ENCODE results near the gene AXIN1.
"Not testable (repeated sequence)": the region's sequence is repeated elsewhere in the genome, so short reads cannot be mapped to it uniquely, and the experiment has no call there.

AXIN1 gene

DNA sequence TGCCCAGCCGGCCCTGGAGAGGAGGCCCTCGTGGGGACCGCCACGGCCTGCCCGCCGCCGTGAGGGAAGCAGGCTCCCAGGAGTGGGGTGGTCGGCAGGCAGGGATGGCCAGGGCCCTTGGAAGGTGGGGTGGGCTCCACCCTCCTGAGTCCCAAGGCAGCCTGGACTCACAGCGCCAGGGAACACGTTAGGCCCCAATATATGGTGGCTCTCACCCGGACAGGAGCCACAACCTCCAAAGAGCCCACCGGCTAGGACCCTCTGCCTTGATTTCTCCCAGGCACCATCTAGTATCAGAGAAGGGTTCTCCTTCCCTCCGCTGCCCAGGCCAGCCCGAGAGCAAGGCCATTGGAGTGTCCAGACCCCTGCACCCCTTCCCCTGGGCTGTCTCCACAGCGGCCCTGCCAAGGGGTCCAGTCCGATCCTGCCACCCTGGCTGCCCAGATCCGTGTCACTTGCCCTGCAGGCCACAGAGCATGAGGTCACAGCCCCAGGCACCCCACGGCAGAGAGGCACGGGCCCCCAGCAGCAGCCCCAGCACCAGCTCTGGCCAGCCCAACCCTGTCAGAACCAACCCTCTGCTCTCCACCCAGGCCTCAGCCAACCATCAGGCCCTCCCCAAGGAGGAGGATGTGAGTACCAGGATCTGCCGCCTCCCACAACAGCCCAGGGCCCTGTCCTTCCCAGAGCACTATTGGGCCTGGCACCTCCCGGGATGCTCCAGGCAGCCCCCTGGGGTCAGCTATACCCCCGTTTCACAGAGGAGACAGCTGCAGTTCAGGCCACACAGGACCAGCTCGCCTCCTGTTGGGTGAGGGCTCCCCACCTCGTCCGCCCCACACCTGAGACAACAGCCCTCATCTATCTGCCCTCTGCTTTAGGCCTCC lies 1.1 kb upstream of the AXIN1 start:
- no peak for DNase-seq (ENCODE audit: low read depth, low spot score)

DNA sequence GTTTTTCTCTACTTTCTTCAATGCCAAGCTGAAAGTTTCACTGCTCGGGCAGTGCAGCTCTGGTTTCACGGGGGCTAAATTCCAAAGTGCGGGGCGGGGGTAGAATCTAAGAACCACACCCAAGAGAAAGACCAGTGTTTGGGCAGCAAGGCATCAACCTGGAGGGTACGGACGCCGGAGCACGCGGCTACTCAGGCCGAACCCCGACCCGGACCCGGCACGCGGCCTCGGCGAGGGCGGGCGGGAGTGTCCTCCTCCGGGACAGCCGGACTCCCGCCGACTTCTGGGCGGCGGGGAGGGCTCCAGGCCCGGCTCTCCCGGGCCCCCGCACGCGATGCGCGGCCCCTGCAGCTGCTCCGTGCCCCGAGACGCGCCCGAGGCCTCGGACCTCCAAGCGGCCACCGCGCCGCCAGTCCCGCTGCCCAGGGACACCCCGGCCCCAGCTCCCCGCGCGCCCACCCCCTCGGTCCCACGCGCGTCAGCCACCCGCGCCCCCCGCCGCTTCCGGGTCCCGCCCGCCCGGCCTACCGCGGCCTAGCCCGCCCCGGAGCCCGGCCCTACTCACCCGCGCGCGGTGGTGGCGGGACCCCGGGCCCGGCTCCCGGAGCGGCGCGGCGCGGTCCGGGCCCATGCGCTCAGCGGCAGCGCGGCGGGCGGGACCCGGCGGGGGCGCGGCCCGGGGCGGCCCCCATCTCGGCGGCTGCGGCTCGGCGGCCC lies 561 bp downstream of the AXIN1 start:
- DNase-seq (ENCODE audit: low read depth, low spot score) = no peak

DNA sequence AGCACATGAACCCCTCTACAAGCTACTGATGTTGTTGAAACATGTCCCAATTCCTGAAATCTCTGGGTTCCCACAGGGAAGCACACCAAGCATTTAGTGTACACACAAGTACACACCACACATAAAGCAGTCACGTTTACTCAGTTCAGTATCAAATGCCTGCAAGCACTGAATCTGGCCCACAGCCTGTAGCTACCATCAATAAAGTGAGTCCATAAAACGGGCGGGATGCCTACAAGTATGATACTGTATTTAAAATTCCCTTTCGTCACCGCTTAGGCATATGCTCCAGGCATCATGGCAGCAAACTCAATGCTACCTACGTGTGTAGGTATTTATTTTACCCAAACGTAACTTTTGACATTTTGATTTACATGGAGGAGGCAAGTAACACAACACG lies 2.3 kb downstream of the AXIN1 start:
- no peak for DNase-seq (ENCODE audit: low read depth, low spot score)

DNA sequence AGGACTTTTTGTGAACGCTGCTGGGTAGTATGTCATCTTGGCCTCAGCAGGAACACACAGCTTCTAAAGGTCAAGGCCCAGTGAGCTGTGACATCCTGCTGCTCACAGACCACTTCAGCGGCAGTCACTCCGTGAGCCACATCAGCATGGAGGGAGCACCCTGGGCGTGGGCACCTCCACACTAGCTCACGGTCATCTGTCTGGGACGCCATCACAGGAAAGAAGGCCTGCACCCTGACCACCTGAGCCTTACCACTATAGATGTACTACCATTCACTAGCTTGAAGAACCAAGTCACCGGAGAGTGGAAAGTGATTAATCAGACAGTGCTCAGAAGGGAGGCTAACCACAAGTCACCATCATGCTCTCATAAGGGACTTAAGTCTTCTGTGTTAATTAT lies 3.3 kb downstream of the AXIN1 start:
- no peak for DNase-seq (ENCODE audit: low read depth, low spot score)

DNA sequence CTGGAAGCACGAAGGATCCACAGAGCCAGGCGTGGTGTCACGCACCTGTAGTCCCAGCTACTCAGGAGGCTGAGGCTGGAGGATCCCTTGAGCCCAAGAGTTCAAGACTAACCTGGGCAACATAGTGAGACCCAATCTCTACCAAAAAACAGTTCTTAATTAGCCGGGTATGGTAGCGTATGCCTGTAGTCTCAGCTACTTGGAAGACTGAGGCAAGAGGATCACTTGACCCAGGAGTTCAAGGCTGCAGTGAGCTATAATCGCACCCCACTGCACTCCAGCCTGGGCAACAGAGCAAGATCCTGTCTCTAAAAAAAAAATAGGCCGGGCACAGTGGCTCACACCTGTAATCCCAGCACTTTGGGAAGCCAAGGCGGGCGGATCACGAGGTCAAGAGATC lies 4.0 kb downstream of the AXIN1 start:
- DNase-seq (ENCODE audit: low read depth, low spot score) = not testable (repeated sequence)

DNA sequence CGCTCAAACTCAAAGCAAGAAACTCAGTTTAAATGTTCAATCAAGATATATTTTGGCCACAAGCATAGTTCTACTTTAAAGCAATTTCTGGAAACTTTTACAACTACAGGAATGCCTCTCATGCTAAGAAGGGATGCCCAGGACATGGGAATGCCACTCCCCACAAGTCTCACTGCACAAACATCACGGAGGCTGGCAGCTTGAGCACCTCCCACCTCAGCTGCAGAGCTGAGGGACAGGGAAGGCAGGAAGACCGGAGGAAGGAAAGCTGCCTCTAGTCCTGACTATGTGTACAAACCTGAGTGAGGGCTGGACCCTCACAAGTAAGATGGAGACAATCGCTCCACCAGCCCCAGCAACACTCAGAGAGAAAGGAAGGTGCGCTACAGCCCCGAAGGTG lies 5.3 kb downstream of the AXIN1 start:
- DNase-seq (ENCODE audit: low read depth, low spot score) = no peak

DNA sequence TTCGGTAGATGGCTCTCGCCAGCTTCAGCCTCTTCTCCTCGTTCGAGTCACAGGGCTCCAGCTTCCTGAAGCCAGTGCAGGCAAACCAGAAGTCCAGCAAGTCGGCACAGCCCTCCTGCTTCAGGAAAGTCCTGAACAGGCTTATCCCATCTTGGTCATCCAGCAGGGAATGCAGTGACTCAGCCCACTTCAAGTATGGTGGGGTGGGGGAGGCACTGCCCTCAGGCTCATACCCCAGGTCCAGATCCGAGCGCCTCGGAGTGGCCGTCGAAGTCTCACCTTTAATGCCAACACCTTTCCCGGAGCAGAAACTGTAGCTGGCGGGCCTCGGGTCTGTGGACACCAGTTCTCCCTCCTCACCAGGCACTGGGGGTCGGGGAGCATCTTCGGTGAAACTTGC lies 5.9 kb downstream of the AXIN1 start:
- DNase-seq (ENCODE audit: low read depth, low spot score) = no peak

DNA sequence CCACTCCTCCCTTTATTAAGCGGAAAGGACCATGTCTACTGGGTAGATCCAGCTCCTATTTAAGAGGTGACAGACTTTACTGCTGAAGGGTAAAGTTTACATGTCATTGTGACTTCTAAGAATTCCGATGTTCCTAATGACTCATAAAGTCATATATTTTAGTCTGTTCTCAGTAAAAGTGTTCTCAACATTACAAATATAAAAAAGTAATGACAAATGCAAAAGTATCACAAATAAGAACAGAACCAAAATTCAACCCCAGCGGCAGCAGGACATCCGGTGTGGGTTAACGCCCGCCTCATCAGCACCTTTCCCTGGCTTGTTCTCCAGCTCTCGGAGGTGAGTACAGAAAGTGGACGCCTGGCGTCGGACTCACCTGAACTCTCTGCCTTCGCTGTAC lies 6.8 kb downstream of the AXIN1 start:
- no peak for DNase-seq (ENCODE audit: low read depth, low spot score)

DNA sequence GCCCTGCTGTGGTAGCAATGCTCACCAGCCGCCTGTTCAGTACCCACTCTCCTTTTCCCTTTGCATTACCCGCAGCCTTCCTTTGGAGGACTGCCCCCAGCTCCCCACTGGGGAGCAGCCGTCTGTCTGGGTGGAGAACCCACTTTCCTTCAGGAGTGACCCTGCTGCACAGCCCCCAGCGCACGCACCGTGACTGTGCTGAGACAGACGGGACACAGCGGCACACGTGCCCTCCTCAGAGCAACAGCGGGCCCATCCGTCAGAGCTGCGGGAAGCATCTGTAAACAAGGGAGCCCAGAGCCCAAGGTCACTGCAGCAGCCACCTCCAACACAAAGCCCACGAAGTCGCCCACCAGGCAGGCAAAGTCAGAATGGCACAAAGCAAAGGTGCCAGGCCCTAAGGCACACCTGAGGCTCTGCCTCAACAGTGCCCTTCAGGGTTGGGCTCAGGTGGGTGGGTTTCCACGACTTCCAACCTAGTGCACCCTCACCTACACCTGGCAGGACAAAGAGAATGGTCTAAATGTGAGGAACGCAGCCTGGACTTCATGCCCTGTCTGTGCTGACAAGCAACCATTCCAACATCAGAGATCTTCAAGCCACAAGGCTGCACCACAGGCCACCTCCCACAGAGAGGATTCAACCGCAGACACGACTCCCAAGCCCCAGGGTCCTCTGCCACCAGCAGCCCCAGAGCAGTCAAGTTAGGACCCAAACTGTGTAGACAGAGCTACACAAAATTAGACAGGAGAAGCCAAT lies 9.9 kb downstream of the AXIN1 start:
- DNase-seq (ENCODE audit: low read depth, low spot score) = no peak

DNA sequence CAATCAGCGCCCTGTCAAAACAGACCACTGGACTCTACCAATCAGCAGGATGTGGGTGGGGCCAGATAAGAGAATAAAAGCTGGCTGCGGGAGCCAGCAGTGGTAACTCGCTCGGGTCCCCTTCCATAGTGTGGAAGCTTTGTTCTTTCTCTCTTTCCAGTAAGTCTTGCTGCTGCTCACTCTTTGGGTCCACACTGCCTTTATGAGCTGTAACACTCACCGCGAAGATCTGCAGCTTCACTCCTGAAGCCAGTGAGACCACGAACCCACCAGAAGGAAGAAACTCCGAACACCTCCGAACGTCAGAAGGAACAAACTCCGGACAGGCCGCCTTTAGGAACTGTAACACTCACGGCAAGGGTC lies 10.6 kb downstream of the AXIN1 start:
- DNase-seq (ENCODE audit: low read depth, low spot score) = not testable (repeated sequence)

DNA sequence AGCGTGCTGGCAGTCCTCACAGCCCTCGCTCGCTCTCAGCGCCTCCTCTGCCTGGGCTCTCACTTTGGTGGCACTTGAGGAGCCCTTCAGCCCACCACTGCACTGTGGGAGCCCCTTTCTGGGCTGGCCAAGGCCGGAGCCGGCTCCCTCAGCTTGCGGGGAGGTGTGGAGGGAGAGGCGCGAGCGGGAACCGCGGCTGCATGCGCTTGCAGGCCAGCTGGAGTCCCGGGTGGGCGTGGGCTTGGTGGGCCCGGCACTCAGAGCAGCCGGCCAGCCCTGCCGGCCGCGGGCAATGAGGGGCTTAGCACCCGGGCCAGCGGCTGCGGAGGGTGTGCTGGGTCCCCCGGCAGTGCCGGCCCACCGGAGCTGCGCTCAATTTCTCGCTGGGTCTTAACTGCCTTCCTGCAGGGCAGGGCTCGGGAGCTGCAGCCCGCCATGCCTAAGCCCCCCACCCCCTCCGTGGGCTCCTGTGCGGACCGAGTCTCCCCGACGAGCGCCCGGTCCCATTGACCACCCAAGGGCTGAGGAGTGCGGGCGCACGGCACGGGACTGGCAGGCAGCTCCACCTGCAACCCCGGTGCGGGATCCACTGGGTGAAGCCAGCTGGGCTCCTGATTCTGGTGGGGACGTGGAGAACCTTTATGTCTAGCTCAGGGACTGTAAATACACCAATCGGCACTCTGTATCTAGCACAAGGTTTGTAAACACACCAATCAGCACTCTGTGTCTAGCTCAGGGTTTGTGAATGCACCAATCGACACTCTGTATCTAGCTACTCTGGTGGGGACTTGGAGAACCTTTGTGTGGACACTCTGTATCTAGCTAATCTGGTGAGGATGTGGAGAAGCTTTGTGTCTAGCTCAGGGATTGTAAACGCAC lies 11.2 kb downstream of the AXIN1 start:
- DNase-seq (ENCODE audit: low read depth, low spot score) = not testable (repeated sequence)

DNA sequence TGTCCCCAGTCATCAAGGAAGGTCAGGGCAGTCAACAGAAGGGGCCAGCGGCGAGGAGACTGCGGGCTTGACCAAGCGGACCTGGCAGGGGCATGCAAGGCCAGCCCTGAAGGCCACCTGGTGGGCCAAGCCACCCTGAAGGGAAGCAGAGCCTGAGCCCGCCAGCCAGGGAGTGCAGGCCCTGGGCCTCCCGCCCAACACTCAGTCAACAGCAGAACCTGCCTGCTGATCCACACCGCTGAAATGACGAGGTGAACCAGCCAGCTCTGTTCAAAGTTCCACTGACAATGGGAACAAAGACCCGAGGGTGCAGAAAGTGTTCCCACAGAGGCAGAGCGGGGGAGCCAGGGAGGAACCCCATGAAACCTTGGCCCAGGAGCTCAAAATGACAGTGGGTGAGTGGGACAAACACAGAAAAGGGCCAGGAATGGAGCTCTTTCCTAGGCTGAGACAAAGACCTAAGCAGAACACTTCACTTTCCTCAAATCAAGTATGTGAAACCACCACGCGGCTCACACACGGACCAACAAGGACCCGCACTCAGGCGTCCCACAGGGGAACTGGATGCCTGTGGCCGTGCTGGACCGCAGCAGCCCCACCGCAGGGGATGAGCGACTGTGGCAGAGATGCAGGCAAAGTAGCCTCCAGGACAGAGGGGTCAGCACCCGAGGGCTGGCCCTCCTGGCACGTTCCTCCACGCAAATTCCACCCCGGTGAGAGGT lies 12.0 kb downstream of the AXIN1 start:
- DNase-seq (ENCODE audit: low read depth, low spot score) = no peak

DNA sequence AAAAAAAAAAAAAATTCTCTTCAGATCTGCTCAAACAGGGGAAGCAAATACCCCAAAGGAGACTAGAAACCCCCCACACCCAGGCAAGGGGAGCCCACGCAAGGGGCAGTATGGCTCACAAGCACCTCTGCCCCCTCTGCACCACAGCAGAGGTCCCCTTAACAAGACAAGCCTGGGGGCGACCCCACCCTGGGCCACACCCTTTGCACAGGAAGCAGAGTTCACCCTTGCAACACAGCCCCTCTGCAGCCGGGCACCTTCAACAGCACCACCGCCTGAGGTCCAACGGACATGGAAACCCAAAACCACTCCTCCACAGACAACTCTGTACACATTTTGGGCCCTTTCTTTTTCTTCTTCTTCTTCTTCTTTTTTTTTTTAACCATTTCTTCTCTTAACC lies 12.8 kb downstream of the AXIN1 start:
- no peak for DNase-seq (ENCODE audit: low read depth, low spot score)

DNA sequence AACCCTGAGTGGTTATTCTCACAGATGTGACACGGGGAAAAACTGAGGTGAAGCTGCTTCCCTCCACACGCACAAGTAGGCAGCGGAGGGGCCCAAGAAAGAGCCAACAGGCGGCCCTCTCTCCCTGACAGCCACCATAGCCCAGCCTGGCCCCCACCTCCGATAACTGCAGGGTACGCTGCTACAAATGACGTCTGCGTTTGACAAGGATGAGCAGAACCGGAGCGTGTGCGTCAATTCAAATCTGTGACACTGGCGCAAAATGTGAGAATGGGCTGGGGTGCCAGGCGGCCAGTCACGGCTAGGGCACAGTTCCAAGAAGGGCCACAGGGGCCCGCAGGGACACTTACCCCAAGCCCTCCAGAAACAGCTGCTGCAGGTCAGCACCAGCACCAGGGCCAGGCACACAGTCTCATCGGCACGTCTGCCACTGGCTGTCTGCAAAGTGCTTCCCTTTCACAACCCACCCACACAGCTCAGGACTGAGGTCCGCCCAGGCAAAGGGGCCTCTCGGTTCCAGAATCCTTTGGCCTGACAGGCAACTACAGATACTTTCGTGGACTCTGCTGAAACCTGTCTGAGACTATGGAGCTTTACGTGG lies 14.4 kb downstream of the AXIN1 start:
- DNase-seq (ENCODE audit: low read depth, low spot score) = no peak

DNA sequence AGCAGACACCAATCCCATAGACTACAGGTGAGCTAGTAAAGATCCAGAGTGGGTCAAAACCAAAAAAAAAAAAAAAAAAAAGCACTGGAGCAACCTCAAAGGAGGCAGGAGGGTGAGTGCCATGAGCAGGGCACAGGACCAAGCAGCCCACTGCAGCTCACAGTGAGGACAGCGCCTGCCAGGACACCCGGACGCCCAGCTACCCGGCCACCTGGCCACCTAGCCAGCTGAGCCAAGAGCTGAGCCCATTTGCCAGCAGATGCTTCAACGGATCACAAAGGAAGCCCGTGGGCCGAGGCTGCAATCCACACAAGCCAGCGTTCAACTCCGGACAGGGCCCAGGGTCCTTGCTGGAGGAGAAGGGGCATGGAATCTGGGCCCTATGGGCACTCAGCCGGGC lies 15.1 kb downstream of the AXIN1 start:
- DNase-seq (ENCODE audit: low read depth, low spot score) = no peak

DNA sequence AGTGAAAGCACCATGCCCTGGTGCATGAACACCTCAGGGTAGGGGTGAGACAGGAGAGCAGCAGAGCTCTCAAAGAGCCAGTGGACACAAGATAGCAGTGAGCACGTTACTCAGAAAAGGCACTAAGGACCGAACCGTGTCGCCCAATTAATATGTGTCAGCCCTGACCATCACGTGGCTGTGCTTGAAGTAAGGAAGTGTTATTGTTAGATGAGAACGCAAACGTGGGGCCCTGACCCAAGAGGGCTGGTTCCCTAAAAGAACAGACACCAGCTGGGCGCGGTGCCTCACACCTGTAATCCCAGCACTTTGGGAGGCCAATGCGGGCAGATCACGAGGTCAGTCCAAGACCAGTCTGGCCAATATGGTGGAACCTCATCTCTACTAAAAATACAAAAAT lies 16.3 kb downstream of the AXIN1 start:
- no peak for DNase-seq (ENCODE audit: low read depth, low spot score)

DNA sequence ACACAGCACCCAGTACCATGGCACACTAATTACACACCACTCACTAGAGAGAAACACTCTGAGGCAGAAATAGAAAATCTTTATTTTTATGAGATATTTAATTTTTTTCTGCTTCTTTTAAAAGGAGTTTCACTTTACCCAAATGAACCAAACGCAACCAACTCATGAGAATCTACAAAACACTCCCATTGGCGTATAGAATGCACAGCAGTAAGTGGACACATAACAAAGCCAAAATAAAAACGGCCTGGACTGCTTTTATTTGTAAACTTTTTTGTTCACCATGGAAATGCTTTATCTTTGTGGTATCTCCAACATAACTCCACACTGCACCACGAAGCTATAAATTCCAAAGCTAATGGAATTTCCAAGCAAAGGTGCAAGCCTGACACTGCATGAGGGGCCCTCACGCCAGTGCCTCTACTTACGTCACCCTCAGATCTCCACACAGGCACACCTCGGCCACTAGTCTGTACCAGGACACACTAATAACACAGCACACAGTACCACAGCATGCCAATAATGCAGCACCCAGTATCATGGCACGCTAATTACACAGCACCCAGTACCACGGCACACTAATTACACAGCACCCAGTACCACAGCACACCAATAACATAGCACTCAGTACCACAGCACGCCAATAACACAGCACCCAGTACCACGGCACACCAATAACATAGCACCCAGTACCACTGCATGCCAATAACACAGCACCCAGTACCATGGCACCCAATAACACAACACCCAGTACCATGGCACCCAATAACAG lies 17.5 kb downstream of the AXIN1 start:
- DNase-seq (ENCODE audit: low read depth, low spot score) = not testable (repeated sequence)

DNA sequence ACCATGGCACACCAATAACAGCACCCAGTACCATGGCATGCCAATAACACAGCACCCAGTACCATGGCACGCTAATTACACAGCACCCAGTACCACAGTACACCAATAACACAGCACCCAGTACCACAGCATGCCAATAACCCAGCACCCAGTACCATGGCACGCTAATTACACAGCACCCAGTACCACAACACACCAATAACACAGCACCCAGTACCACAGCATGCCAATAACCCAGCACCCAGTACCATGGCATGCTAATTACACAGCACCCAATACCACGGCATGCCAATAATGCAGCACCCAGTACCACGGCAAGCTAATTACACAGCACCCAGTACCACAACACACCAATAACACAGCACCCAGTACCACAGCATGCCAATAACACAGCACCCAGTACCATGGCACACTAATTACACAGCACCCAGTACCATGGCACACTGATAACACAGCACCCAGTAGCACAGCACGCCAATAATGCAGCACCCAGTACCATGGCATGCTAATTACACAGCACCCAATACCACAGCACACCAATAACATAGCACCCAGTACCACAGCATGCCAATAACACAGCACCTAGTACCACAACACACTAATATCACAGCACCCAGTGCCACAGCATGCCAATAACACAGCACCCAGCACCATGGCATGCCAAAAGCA lies 18.2 kb downstream of the AXIN1 start:
- DNase-seq (ENCODE audit: low read depth, low spot score) = not testable (repeated sequence)

Measured in activated naive CD8-positive, alpha-beta T cell treated with anti-CD3 and anti-CD28 coated beads, Interleukin-2, amount 50 U/mL, for 16 hours (primary cell).